ENCODE data around the gene SOD3.

SOD3 gene

GRCh38 chr4:24837336-24837735, 42.0 kb downstream of the SOD3 start:
- no peak overlapping the region for H3K27ac ChIP-seq
- peaks cover 33% of the 10 kb centered on the region for H3K36me3 ChIP-seq
- no peak for TF ChIP-seq Cebpa-rat (IDR thresholded peaks at IDR 0.05)
- no peaks in the 10 kb centered on the region for H3K27me3 ChIP-seq
- H4K20me1 ChIP-seq: no peaks in the 10 kb centered on the region
- no peak overlapping the region for H3K4me3 ChIP-seq
- H3K9ac ChIP-seq: no peak overlapping the region
- peaks cover 7% of the 10 kb centered on the region; the same call in 1 of the 2 replicates for H3K9me3 ChIP-seq
- H3K4me2 ChIP-seq: no peak overlapping the region
- H3K4me1 ChIP-seq: peaks cover 40% of the 10 kb centered on the region

DNA sequence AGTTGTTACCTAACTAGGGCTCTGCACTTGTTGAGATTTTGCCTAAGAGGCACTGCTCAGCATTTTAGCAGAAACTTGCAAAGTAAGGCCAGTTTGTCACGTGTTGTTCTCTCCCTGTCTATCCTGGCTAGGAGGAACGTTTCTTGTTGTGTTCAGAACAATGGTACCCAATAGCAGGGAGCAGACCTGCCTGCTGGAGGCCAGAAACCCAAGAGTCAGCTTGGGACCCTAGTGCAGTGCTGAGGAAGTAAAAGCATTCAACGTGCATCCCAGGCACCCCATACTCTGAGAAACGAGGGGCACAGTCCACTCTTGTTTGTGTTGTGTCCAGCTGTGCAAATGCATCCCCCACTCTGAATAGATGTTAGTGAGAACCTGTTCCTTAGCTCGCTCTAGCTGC, 42.4 kb downstream of the SOD3 start:
- Histone ChIP-seq H3K9ac (no peak overlapping the region), H3K4me1 (peaks cover 44% of the 10 kb centered on the region), H3K4me2 (no peak overlapping the region), H4K20me1 (no peaks in the 10 kb centered on the region), H3K9me3 (peaks cover 7% of the 10 kb centered on the region; the same call in 1 of the 2 replicates), H3K36me3 (peaks cover 33% of the 10 kb centered on the region), H3K27ac (no peak overlapping the region), H3K4me3 (no peak overlapping the region), H3K27me3 (no peaks in the 10 kb centered on the region)
- TF ChIP-seq Cebpa-rat (IDR thresholded peaks at IDR 0.05): no peak

DNA sequence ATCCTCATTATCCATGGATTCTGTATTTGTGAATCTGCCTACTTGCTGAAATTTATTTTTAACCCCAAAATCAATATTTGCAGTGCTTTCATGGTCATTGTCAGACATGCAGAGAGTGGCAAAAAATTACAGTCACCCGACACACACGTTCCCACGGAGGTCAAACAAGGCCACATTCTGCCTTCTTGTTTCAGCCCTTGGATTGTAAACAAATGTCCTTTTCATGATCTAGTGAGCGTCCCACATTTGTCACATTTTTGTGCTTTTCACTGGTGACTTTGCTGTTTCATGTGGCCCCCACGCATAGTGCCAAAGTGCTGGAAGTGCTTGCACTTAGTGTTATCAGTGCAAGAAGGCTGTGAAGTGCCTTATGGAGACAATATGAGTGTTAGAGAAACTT, 45.0 kb downstream of the SOD3 start:
- Histone ChIP-seq H3K4me2 (peak overlapping the region; percentile 63), H3K27ac (peak overlapping the region; percentile 62; the same call in 1 of the 2 replicates), H3K9me3 (peaks cover 7% of the 10 kb centered on the region; the same call in 1 of the 2 replicates), H3K4me1 (peaks cover 32% of the 10 kb centered on the region), H3K9ac (no peak overlapping the region), H3K36me3 (peaks cover 23% of the 10 kb centered on the region), H4K20me1 (no peaks in the 10 kb centered on the region), H3K4me3 (no peak overlapping the region), H3K27me3 (no peaks in the 10 kb centered on the region)
- TF ChIP-seq Cebpa-rat (IDR thresholded peaks at IDR 0.05): no peak

DNA sequence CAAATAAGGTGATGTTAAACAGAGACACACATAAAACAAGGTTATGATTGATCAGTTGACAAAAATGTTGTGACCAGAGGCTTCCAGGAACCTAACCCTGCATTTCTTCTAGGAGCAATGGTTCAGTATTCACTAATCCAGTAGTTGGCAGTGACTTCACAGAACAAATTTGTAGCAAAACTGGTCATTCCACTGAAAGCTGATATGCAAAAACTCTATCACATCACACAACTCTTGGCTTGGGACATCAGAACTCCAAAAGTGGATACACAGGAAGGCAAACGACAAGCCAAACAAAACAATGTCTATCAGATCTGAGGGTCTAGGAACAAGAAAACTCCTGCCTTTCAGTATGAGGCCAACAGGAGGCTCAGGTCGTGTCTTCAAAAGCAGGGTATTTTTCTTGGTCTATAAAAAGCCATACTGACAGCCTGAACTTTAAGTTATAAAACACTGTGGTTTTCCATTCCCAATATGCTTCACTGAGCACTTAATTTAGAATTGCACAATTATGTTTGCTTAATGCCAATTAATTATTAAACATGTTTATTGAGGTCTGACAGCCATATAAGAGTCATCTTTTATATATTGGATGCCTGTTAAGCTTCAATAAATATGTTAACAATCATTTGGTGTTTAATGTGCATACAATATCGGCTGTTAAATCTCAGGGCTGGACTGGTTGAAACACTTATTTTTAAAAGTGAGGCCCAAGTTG, 45.6 kb downstream of the SOD3 start:
- Histone ChIP-seq H3K27ac (peak overlapping the region; percentile 62), H3K4me1 (peaks cover 32% of the 10 kb centered on the region), H4K20me1 (no peaks in the 10 kb centered on the region), H3K27me3 (no peaks in the 10 kb centered on the region), H3K36me3 (peaks cover 20% of the 10 kb centered on the region), H3K9ac (no peak overlapping the region), H3K4me2 (peak overlapping the region; percentile 63), H3K4me3 (no peak overlapping the region), H3K9me3 (peaks cover 7% of the 10 kb centered on the region; the same call in 1 of the 2 replicates)
- no peak for TF ChIP-seq Cebpa-rat (IDR thresholded peaks at IDR 0.05)

- H4K20me1 ChIP-seq: no peaks in the 10 kb centered on the region
- peaks cover 7% of the 10 kb centered on the region; the same call in 1 of the 2 replicates for H3K9me3 ChIP-seq
- peak overlapping the region; percentile 62; the same call in 1 of the 2 replicates for H3K27ac ChIP-seq
- peaks cover 41% of the 10 kb centered on the region for H3K4me1 ChIP-seq
- TF ChIP-seq Cebpa-rat (IDR thresholded peaks at IDR 0.05): no peak
- no peak overlapping the region for H3K4me3 ChIP-seq
- peak overlapping the region; percentile 1; the same call in 1 of the 2 replicates for H3K9ac ChIP-seq
- no peaks in the 10 kb centered on the region for H3K27me3 ChIP-seq
- H3K36me3 ChIP-seq: peaks cover 17% of the 10 kb centered on the region
- peak overlapping the region; percentile 63 for H3K4me2 ChIP-seq
Observed at GRCh38 chr4:24842356-24842755, 47.0 kb downstream of the SOD3 start.

GRCh38 chr4:24843096-24843495, 47.7 kb downstream of the SOD3 start:
- Histone ChIP-seq H3K27me3 (no peaks in the 10 kb centered on the region), H3K9me3 (peaks cover under 1% of the 10 kb centered on the region; the same call in 1 of the 2 replicates), H3K4me2 (no peak overlapping the region), H3K36me3 (0 out of 2 replicates have a peak, but pooled peaks cover 10% of the 10 kb centered on the region), H3K4me3 (no peak overlapping the region), H3K4me1 (peaks cover 41% of the 10 kb centered on the region), H3K9ac (no peak overlapping the region), H4K20me1 (no peaks in the 10 kb centered on the region), H3K27ac (0 out of 2 replicates have a peak overlapping the region, but pooled peaks have one; percentile 15)
- TF ChIP-seq Cebpa-rat (IDR thresholded peaks at IDR 0.05): no peak

GRCh38 chr4:24845132-24845531, 49.8 kb downstream of the SOD3 start:
- Histone ChIP-seq H4K20me1 (no peaks in the 10 kb centered on the region), H3K9me3 (no peaks in the 10 kb centered on the region), H3K4me2 (no peak overlapping the region), H3K4me1 (peaks cover 39% of the 10 kb centered on the region), H3K4me3 (no peak overlapping the region), H3K27ac (no peak overlapping the region), H3K36me3 (0 out of 2 replicates have a peak, but pooled peaks cover 8% of the 10 kb centered on the region), H3K9ac (no peak overlapping the region), H3K27me3 (no peaks in the 10 kb centered on the region)
- TF ChIP-seq Cebpa-rat (IDR thresholded peaks at IDR 0.05): no peak

- no peaks in the 10 kb centered on the region for H3K9me3 ChIP-seq
- H3K9ac ChIP-seq: no peak overlapping the region
- TF ChIP-seq Cebpa-rat (IDR thresholded peaks at IDR 0.05): no peak
- H3K4me3 ChIP-seq: no peak overlapping the region
- peaks cover 38% of the 10 kb centered on the region for H3K4me1 ChIP-seq
- no peak overlapping the region for H3K4me2 ChIP-seq
- H3K27ac ChIP-seq: no peak overlapping the region
- H4K20me1 ChIP-seq: no peaks in the 10 kb centered on the region
- H3K27me3 ChIP-seq: no peaks in the 10 kb centered on the region
- 0 out of 2 replicates have a peak, but pooled peaks cover 13% of the 10 kb centered on the region for H3K36me3 ChIP-seq
Observed at GRCh38 chr4:24845902-24846301, 50.5 kb downstream of the SOD3 start.

DNA sequence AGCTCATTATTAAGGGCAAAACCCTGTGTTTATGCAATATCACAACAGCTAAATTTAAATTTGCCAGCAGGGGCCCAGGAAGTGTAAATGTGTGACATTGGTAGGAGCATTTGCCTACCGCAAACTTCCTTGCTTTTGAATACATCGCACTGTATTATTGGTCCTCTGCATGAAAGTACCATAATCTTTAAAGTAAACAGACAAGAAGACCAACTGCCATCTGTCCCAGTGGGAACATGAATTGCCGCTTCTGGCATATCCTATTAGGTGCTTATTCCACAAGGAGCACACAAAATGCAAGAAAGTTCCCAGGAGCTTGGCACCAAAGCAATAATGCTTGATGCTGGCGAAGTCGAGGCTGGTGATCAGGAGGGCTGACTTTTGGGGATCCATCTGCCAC, 51.3 kb downstream of the SOD3 start:
- H3K27ac ChIP-seq: no peak overlapping the region
- no peak overlapping the region for H3K4me2 ChIP-seq
- H3K4me1 ChIP-seq: peaks cover 38% of the 10 kb centered on the region
- H3K9ac ChIP-seq: no peak overlapping the region
- H4K20me1 ChIP-seq: no peaks in the 10 kb centered on the region
- TF ChIP-seq Cebpa-rat (IDR thresholded peaks at IDR 0.05): no peak
- H3K36me3 ChIP-seq: 0 out of 2 replicates have a peak, but pooled peaks cover 18% of the 10 kb centered on the region
- H3K9me3 ChIP-seq: no peaks in the 10 kb centered on the region
- no peaks in the 10 kb centered on the region for H3K27me3 ChIP-seq
- no peak overlapping the region for H3K4me3 ChIP-seq

GRCh38 chr4:24849351-24849750, 54.0 kb downstream of the SOD3 start:
- Histone ChIP-seq H4K20me1 (no peaks in the 10 kb centered on the region), H3K4me2 (no peak overlapping the region), H3K36me3 (0 out of 2 replicates have a peak, but pooled peaks cover 18% of the 10 kb centered on the region), H3K27me3 (no peaks in the 10 kb centered on the region), H3K4me1 (peaks cover 48% of the 10 kb centered on the region), H3K9ac (no peak overlapping the region), H3K9me3 (no peaks in the 10 kb centered on the region), H3K27ac (no peak overlapping the region), H3K4me3 (no peak overlapping the region)
- no peak for TF ChIP-seq Cebpa-rat (IDR thresholded peaks at IDR 0.05)

All from BLaER1 (cell line).